Subcutaneous abdominal adipose tissue (tissue), 5 donors: ENCODE measurements around the gene CD247.

Source experiments
- H3K27ac ChIP-seq: one replicate; pipeline ENCODE4 v1.7.0; 2013; ENCODE audit warnings: low read depth, mild to moderate bottlenecking, inconsistent platforms, low read length, moderate library complexity
- H3K27me3 ChIP-seq, 5 donors: one replicate each; pipeline ENCODE4 v1.7.0; 2013; ENCODE audit warnings: low read length in 5 of 5, inconsistent platforms in 1 of 5; ENCODE audit not compliant: control insufficient read depth in 5 of 5, insufficient read depth in 4 of 5
- H3K36me3 ChIP-seq, 5 donors: one replicate each; pipeline ENCODE4 v1.7.0; 2013; ENCODE audit warnings: low read length in 5 of 5; ENCODE audit not compliant: control insufficient read depth in 5 of 5, insufficient read depth in 5 of 5
- H3K4me1 ChIP-seq, 5 donors: one replicate each; pipeline ENCODE4 v1.7.0; 2013; ENCODE audit warnings: low read length in 5 of 5, mild to moderate bottlenecking in 3 of 5, moderate library complexity in 1 of 5; ENCODE audit not compliant: control insufficient read depth in 5 of 5, insufficient read depth in 5 of 5
- H3K4me3 ChIP-seq, 5 donors: one replicate each; pipeline ENCODE4 v1.7.0; 2013; ENCODE audit warnings: low read length in 5 of 5, low read depth in 1 of 5
- H3K9ac ChIP-seq, 5 donors: one replicate each; pipeline ENCODE4 v1.7.0; 2013; ENCODE audit warnings: low read length in 5 of 5, mild to moderate bottlenecking in 4 of 5, moderate library complexity in 3 of 5
- H3K9me3 ChIP-seq, 5 donors: one replicate each; pipeline ENCODE4 v1.7.0; 2013; ENCODE audit warnings: low read length in 5 of 5; ENCODE audit not compliant: control insufficient read depth in 5 of 5
- donor health status: healthy.
- donor health status: healthy.
- donor health status: healthy.
- donor health status: healthy.
- donor health status: healthy.

CD247 gene

GRCh38 chr1:167425482-167425881 lies 92.8 kb downstream of the CD247 start:
- H3K4me3 ChIP-seq, result no peak overlapping the region
- no peak overlapping the region for H3K27ac ChIP-seq
- H3K4me1 ChIP-seq, result peaks cover 2 to 32% (median 13%) of the 10 kb centered on the region in 5 donors

DNA sequence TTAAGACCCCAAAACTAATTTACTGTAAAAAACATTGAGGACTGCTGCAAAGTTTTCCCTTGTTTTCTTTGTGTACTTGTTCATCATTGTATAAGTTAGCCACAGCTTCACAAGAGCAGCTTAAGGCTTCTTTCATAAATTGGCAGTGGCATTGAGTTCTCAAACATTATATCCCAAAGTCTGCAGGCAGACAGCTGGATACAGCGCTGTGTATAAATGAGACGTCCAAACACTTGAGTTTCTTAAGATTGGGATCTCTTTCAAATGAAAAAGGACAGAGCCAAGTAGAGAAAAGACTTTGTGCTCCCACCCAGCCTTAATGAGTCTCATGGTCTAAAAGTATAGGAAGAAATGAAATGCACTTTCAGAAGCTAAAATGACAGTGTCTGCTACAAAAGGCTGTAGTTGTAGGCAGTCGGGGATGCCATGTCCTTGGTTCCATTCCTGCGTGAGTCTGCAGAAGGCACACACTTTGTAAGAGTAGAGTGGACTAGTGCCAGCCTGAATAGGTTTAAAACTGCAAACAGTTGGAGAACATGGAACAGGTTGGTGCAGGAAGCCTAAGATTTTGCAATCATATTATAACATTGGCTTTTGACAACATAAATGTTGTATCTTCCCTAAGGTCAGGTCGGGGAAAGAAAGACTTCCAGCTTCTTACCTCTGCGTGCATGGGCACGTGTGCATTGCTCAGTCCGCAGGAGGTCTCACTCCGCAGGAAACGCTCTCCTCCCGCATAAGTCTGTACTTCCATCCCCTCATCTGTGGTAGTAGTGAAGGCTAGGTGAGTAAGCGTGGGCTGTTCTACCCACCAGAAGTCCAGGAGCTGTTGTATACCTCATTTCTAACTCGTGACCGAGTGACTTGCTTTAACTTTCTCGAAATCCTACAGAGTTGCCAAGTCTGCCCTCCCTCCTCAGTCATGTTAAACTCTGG lies 94.4 kb downstream of the CD247 start:
- H3K36me3 ChIP-seq, result peaks cover 0 to 15% (median 5%) of the 10 kb centered on the region in 5 donors
- no peaks in the 10 kb centered on the region for H3K27me3 ChIP-seq
- peaks cover 2 to 32% (median 13%) of the 10 kb centered on the region in 5 donors for H3K4me1 ChIP-seq
- H3K4me3 ChIP-seq, result no peak overlapping the region
- H3K9ac ChIP-seq, result no peak overlapping the region
- no peaks in the 10 kb centered on the region for H3K9me3 ChIP-seq
- H3K27ac ChIP-seq, result no peak overlapping the region

More at GRCh38 chr1:167425482-167425881, 92.8 kb downstream of the CD247 start:
- Histone ChIP-seq H3K27me3 (no peaks in the 10 kb centered on the region), H3K9ac (no peak overlapping the region), H3K36me3 (peaks cover 0 to 15% (median 3%) of the 10 kb centered on the region in 5 donors), H3K9me3 (no peaks in the 10 kb centered on the region)

GRCh38 chr1:167420510-167420909 lies 97.8 kb downstream of the CD247 start:
- H3K4me1 ChIP-seq, result peaks cover 0 to 20% (median 4%) of the 10 kb centered on the region in 5 donors
- no peaks in the 10 kb centered on the region for H3K9me3 ChIP-seq
- H3K4me3 ChIP-seq, result no peak overlapping the region
- peaks cover 9 to 26% (median 15%) of the 10 kb centered on the region in 5 donors for H3K36me3 ChIP-seq
- H3K9ac ChIP-seq, result no peak overlapping the region
- H3K27me3 ChIP-seq, result no peaks in the 10 kb centered on the region
- H3K27ac ChIP-seq, result no peak overlapping the region

DNA sequence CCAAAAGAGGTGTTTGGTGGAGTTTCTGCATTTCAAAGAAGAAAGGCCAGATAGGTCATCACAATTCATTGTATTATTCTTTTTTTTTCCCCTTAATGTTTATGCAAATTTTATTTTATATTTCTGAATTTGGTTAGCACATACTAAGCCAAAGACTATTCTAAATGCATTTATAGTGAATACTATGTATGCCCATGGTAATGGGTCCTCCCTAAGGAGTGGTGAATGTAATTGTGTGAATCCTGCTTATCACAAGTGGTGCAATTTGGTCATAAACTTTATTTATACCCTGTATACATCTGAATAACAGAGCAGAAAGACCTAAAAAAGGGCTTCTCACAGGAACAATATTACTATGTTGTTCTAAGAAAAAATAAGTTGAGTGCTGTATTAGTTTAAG lies 99.1 kb downstream of the CD247 start:
- peaks cover 0 to 13% (median 0%) of the 10 kb centered on the region in 5 donors for H3K4me1 ChIP-seq

DNA sequence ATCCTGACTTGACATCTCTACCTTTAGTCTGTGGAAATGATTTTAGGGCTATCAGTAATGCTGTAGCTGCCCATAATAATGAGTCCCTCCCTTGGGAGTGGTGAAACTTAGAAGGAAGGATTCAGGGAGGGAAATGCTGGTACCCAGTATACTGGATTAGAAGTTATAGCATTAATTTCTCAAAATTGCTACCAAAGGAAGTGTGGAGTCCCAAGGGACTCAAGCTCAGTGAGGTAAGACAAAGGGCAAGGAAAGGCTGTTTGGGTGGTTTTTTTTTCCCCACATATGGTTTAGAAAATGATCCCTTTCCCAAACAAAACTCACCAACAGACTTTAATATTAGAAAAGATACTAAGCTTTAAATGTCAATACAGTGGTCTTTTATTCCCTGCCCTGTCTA lies 99.9 kb downstream of the CD247 start:
- Histone ChIP-seq H3K9ac (peak overlapping the region in 1 of 5 donors; percentile 56), H3K27me3 (no peaks in the 10 kb centered on the region), H3K36me3 (peaks cover 15 to 29% (median 20%) of the 10 kb centered on the region in 5 donors), H3K4me1 (peaks cover 0 to 4% (median 0%) of the 10 kb centered on the region in 5 donors), H3K9me3 (no peaks in the 10 kb centered on the region), H3K4me3 (no peak overlapping the region), H3K27ac (no peak overlapping the region)

More for the DNA sequence above, 99.1 kb downstream of the CD247 start:
- H3K9me3 ChIP-seq, result no peaks in the 10 kb centered on the region
- H3K27me3 ChIP-seq, result no peaks in the 10 kb centered on the region
- H3K4me3 ChIP-seq, result no peak overlapping the region
- H3K9ac ChIP-seq, result no peak overlapping the region
- H3K36me3 ChIP-seq, result peaks cover 15 to 27% (median 17%) of the 10 kb centered on the region in 5 donors
- no peak overlapping the region for H3K27ac ChIP-seq

- no peak overlapping the region for H3K4me3 ChIP-seq
- H3K36me3 ChIP-seq, result peaks cover 21 to 41% (median 32%) of the 10 kb centered on the region in 5 donors
- H3K9me3 ChIP-seq, result no peaks in the 10 kb centered on the region
- no peak overlapping the region for H3K9ac ChIP-seq
- H3K4me1 ChIP-seq, result no peaks in the 10 kb centered on the region
- H3K27me3 ChIP-seq, result no peaks in the 10 kb centered on the region
- H3K27ac ChIP-seq, result no peak overlapping the region
These were observed 101.8 kb downstream of the CD247 start for GRCh38 chr1:167416506-167416905.

- Histone ChIP-seq H3K9me3 (no peaks in the 10 kb centered on the region), H3K36me3 (peaks cover 26 to 41% (median 32%) of the 10 kb centered on the region in 5 donors), H3K27me3 (no peaks in the 10 kb centered on the region), H3K4me3 (no peak overlapping the region), H3K4me1 (no peaks in the 10 kb centered on the region), H3K9ac (no peak overlapping the region), H3K27ac (no peak overlapping the region)
These were observed 105.0 kb downstream of the CD247 start for GRCh38 chr1:167413328-167413727.

GRCh38 chr1:167412920-167413319 lies 105.4 kb downstream of the CD247 start:
- H3K4me1 ChIP-seq, result no peaks in the 10 kb centered on the region
- no peak overlapping the region for H3K9ac ChIP-seq
- no peaks in the 10 kb centered on the region for H3K27me3 ChIP-seq
- no peaks in the 10 kb centered on the region for H3K9me3 ChIP-seq
- peaks cover 28 to 41% (median 32%) of the 10 kb centered on the region in 5 donors for H3K36me3 ChIP-seq
- H3K4me3 ChIP-seq, result no peak overlapping the region
- no peak overlapping the region for H3K27ac ChIP-seq

DNA sequence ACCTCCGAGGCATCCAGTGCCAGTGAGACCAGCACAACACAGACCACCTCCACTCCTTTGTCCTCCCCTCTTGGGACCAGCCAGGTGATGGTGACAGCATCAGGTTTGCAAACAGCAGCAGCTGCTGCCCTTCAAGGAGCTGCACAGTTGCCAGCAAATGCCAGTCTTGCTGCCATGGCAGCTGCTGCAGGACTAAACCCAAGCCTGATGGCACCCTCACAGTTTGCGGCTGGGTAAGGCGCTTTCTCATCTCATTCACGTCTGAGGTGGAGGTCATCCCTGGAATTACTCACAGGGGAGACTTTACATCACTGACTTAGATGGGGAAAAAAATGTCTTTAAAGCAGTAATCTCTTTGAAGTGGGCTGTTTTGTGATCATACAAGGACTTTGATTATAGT lies 106.3 kb downstream of the CD247 start:
- Histone ChIP-seq H3K4me1 (no peaks in the 10 kb centered on the region), H3K27me3 (no peaks in the 10 kb centered on the region), H3K27ac (no peak overlapping the region), H3K9me3 (no peaks in the 10 kb centered on the region), H3K4me3 (no peak overlapping the region), H3K36me3 (peaks cover 24 to 41% (median 33%) of the 10 kb centered on the region in 5 donors), H3K9ac (no peak overlapping the region)

- no peak overlapping the region for H3K4me3 ChIP-seq
- H3K9me3 ChIP-seq, result no peaks in the 10 kb centered on the region
- H3K27me3 ChIP-seq, result no peaks in the 10 kb centered on the region
- no peak overlapping the region for H3K27ac ChIP-seq
- no peaks in the 10 kb centered on the region for H3K4me1 ChIP-seq
- H3K9ac ChIP-seq, result no peak overlapping the region
- peaks cover 13 to 39% (median 34%) of the 10 kb centered on the region in 5 donors for H3K36me3 ChIP-seq
These were observed 109.1 kb downstream of the CD247 start for GRCh38 chr1:167409183-167409582.
